ENCODE data around the gene TTF2.

Gene TTF2

GRCh38 chr1:117093091-117093534 lies 33.0 kb downstream of the TTF2 start:
- H3K4me3 ChIP-seq (replicated peaks; ENCODE audit: low read depth, low read length): no peak overlapping the region
- no peak for TF ChIP-seq CTCF (IDR thresholded peaks at IDR 0.05; ENCODE audit: insufficient read depth, low read length, poor library complexity, severe bottlenecking)
- peaks cover 39% of the 10 kb centered on the region for H3K36me3 ChIP-seq (ENCODE audit: control insufficient read depth, insufficient read depth, low read length)
- no peak for DNase-seq (ENCODE audit: extremely low read depth, insufficient read length)
- no peaks in the 10 kb centered on the region for H3K27me3 ChIP-seq (replicated peaks; ENCODE audit: control insufficient read depth, insufficient read depth, low read length)

- Histone ChIP-seq H3K27me3 (replicated peaks; ENCODE audit: control insufficient read depth, insufficient read depth, low read length) (no peaks in the 10 kb centered on the region), H3K36me3 (ENCODE audit: control insufficient read depth, insufficient read depth, low read length) (peaks cover 39% of the 10 kb centered on the region), H3K4me3 (replicated peaks; ENCODE audit: low read depth, low read length) (no peak overlapping the region)
- TF ChIP-seq CTCF (IDR thresholded peaks at IDR 0.05; ENCODE audit: insufficient read depth, low read length, poor library complexity, severe bottlenecking): peak; percentile 34
- DNase-seq (ENCODE audit: extremely low read depth, insufficient read length): no peak
These were observed 33.9 kb downstream of the TTF2 start for GRCh38 chr1:117093870-117094621.

GRCh38 chr1:117094841-117095604 lies 34.9 kb downstream of the TTF2 start:
- DNase-seq (ENCODE audit: extremely low read depth, insufficient read length): no peak
- no peaks in the 10 kb centered on the region for H3K27me3 ChIP-seq (replicated peaks; ENCODE audit: control insufficient read depth, insufficient read depth, low read length)
- H3K36me3 ChIP-seq (ENCODE audit: control insufficient read depth, insufficient read depth, low read length): peaks cover 40% of the 10 kb centered on the region
- H3K4me3 ChIP-seq (replicated peaks; ENCODE audit: low read depth, low read length): no peak overlapping the region
- no peak for TF ChIP-seq CTCF (IDR thresholded peaks at IDR 0.05; ENCODE audit: insufficient read depth, low read length, poor library complexity, severe bottlenecking)

GRCh38 chr1:117096951-117097408 lies 36.9 kb downstream of the TTF2 start:
- Histone ChIP-seq H3K4me3 (replicated peaks; ENCODE audit: low read depth, low read length) (no peak overlapping the region), H3K27me3 (replicated peaks; ENCODE audit: control insufficient read depth, insufficient read depth, low read length) (no peaks in the 10 kb centered on the region), H3K36me3 (ENCODE audit: control insufficient read depth, insufficient read depth, low read length) (peaks cover 40% of the 10 kb centered on the region)
- no peak for TF ChIP-seq CTCF (IDR thresholded peaks at IDR 0.05; ENCODE audit: insufficient read depth, low read length, poor library complexity, severe bottlenecking)
- no peak for DNase-seq (ENCODE audit: extremely low read depth, insufficient read length)

GRCh38 chr1:117097443-117097842 lies 37.3 kb downstream of the TTF2 start:
- no peak overlapping the region for H3K4me3 ChIP-seq (replicated peaks; ENCODE audit: low read depth, low read length)
- DNase-seq (ENCODE audit: extremely low read depth, insufficient read length): no peak
- no peak for TF ChIP-seq CTCF (IDR thresholded peaks at IDR 0.05; ENCODE audit: insufficient read depth, low read length, poor library complexity, severe bottlenecking)
- no peaks in the 10 kb centered on the region for H3K27me3 ChIP-seq (replicated peaks; ENCODE audit: control insufficient read depth, insufficient read depth, low read length)
- H3K36me3 ChIP-seq (ENCODE audit: control insufficient read depth, insufficient read depth, low read length): peaks cover 42% of the 10 kb centered on the region

Data from GM06990 (cell line).